Chondrocyte (in vitro differentiated cells): ENCODE results near the gene CASZ1. TPM values are rescaled to one million over a fixed set of nuclear protein-coding genes. Genes with fewer than 3 reads are reported as not detected.

ENCODE experiments used
- DNase-seq: peaks from one replicate; pipeline ENCODE4 v3.0.0; 2021; ENCODE audit warnings: mixed read lengths, low spot score
- H3K27ac Mint-ChIP-seq: one replicate; pipeline ENCODE4 v1.8.0; 2021; ENCODE audit warnings: mild to moderate bottlenecking, moderate library complexity, mixed read lengths; ENCODE audit not compliant: unreplicated experiment
- H3K27me3 Mint-ChIP-seq: 2 replicates; pipeline ENCODE4 v1.8.0; 2021; ENCODE audit warnings: low read depth, mixed read lengths
- H3K36me3 Mint-ChIP-seq: 2 replicates; pipeline ENCODE4 v1.8.0; 2021; ENCODE audit warnings: low read depth, mixed read lengths
- H3K4me1 Mint-ChIP-seq: 2 replicates; pipeline ENCODE4 v1.8.0; 2021; ENCODE audit warnings: low read depth, mild to moderate bottlenecking, mixed read lengths
- H3K4me3 Mint-ChIP-seq: one replicate; pipeline ENCODE4 v1.8.0; 2021; ENCODE audit warnings: mild to moderate bottlenecking, moderate library complexity, mixed read lengths; ENCODE audit not compliant: unreplicated experiment
- H3K9me3 Mint-ChIP-seq: 2 replicates; pipeline ENCODE4 v1.8.0; 2021; ENCODE audit warnings: low read depth, mixed read lengths
- CTCF ChIP-seq: fragments of 200-600 bp; sonication (generic); IDR thresholded peaks from 2 replicates; pipeline ENCODE4 v1.5.0; 2021; ENCODE audit warnings: antibody characterized with exemption, mild to moderate bottlenecking, moderate library complexity
- total RNA-seq: library from RNA; stranded (reverse); gene quantifications from 3 replicates; pipeline ENCODE4 v1.2.1, GENCODE V29; 2021

CASZ1 gene
- total RNA-seq, 1 donor from 2014 or later = 4.1 TPM

- Mint-ChIP-seq H3K36me3 (peaks cover 3% of the 10 kb centered on the region), H3K27me3 (no peaks in the 10 kb centered on the region), H3K27ac (no peak overlapping the region), H3K4me3 (no peak overlapping the region), H3K4me1 (no peaks in the 10 kb centered on the region), H3K9me3 (peaks cover 3% of the 10 kb centered on the region)
- peak; percentile 22 for DNase-seq
- no peak for TF ChIP-seq CTCF
Measured at GRCh38 chr1:10615332-10615731, 181.1 kb downstream of the CASZ1 start.

DNA sequence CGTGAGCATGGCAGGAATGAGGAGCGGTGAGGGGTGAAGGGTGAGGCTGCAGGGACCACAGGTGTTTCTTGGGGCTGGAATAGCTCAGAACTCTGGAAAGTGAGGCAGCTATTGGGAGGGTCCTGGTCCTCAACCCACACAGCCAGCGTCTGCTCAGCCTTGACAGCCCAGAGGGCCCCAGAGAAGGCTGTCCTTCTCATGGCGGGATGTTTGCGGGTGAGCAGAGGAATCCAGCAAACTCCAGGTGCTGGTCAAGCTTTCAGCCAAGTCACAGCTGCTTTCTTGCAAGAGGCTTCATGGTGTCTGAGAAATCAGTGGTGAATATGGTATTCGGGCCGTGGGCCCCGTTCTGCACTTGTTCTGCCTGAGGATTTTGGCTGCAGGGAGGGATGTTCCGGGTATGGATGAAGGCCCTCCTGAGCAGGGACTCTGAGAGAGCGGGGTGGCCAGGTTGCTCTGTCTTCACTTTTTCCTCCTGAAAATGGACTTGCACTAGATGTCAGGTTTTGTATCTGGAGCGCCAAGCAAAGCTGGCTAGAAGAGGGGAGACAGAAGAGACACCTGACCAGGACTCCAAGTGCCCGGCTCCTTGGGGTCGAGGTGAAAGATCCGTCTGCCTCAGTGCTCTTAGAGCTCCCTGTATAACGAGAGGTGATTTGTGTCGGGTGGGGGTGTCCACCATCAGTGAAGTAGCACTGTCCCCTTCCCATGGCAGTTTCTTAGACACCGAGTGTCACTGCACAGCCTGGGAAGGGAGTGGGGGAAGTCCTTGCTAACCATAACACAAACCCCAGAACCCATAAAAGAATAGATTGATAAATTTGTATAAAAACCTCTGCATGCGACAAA is 181.8 kb downstream of the CASZ1 start:
- Mint-ChIP-seq H3K4me1 (no peaks in the 10 kb centered on the region), H3K36me3 (peaks cover 3% of the 10 kb centered on the region), H3K27me3 (no peaks in the 10 kb centered on the region), H3K9me3 (peaks cover 3% of the 10 kb centered on the region), H3K4me3 (no peak overlapping the region), H3K27ac (no peak overlapping the region)
- peak; percentile 51 for DNase-seq
- no peak for TF ChIP-seq CTCF

DNA sequence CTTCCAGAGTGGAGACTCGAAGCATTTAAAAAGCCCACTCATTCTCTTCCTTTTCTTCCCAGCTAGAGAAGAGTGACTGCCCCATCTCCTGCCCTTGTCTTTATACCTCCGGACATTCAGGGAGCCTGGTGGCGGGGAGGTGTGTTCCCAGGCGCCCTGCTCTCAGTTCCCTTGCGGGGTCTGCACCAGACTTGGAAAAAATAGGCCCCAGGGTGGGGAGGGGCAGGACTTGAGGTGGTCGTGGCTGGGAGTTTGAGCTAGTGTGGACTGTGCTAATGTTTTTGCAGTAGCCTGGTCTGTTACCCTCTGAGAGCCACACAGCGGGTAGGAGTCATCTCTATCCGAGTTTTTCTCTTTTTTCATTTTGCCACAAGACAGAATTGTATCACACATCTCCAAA is 182.6 kb downstream of the CASZ1 start:
- TF ChIP-seq CTCF = no peak
- no peak overlapping the region for H3K27ac Mint-ChIP-seq
- no peak overlapping the region for H3K4me3 Mint-ChIP-seq
- H3K4me1 Mint-ChIP-seq = no peaks in the 10 kb centered on the region
- peaks cover 3% of the 10 kb centered on the region for H3K9me3 Mint-ChIP-seq
- H3K36me3 Mint-ChIP-seq = peaks cover 3% of the 10 kb centered on the region
- no peaks in the 10 kb centered on the region for H3K27me3 Mint-ChIP-seq
- peak; percentile 55 for DNase-seq

- Mint-ChIP-seq H3K27ac (no peak overlapping the region), H3K4me1 (no peaks in the 10 kb centered on the region), H3K4me3 (no peak overlapping the region), H3K36me3 (peaks cover 3% of the 10 kb centered on the region), H3K27me3 (no peaks in the 10 kb centered on the region), H3K9me3 (peaks cover 3% of the 10 kb centered on the region)
- peak; percentile 64 for DNase-seq
- no peak for TF ChIP-seq CTCF
Measured at GRCh38 chr1:10613340-10613739, 183.1 kb downstream of the CASZ1 start.

DNA sequence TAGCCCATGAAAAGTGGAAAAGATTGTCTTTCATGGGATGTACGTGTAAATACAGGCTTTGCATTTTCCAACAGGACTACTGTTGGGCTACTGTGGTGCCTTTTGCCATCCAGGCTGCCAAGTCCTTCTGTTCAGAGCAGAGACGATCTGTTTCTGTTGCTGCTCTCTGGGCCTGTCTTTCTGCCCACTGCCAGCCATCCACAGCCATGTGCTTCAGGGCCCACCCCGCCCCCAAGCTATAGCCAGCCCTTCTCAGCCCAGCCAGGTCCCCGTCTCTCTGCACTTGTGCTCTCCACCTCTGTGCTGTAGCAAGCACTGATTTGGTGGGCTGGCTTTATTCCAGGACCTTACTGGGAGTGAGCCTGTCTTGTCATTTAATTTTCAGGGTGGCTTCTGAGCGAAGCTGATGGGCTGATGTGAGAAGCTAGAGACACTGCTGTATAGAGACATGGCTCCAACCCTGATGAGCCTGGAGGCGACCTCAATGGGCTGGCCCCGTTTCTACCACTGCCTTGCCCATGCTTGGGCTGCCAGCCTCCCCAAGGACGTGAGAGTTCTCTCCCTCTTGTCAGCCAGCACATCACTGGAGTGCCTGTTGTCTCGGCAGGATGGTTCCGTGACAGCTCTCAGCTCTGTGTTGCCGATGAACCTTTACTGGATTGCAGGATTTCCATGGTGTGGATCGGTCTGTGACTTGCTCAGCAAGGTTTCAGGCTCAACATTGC is 183.8 kb downstream of the CASZ1 start:
- H3K27me3 Mint-ChIP-seq = no peaks in the 10 kb centered on the region
- peak; percentile 59 for DNase-seq
- H3K4me1 Mint-ChIP-seq = no peaks in the 10 kb centered on the region
- no peak for TF ChIP-seq CTCF
- H3K27ac Mint-ChIP-seq = no peak overlapping the region
- peaks cover 3% of the 10 kb centered on the region for H3K9me3 Mint-ChIP-seq
- H3K4me3 Mint-ChIP-seq = no peak overlapping the region
- peaks cover 3% of the 10 kb centered on the region for H3K36me3 Mint-ChIP-seq
